ENCODE data around the gene GAREM2. TPM values are rescaled to one million over a fixed set of nuclear protein-coding genes. Genes with fewer than 3 reads are reported as not detected.

Gene GAREM2
- polyA plus RNA-seq, 2 of the 4 experiments (the other 2 are of a cell fraction): 5.1 to 5.9 TPM

- 15% methylated on average over 11 of the region's 11 CpGs for whole genome bisulfite sequencing (ENCODE audit: missing lambda C conversion rate)
- Histone ChIP-seq H3K4me3 (no peak overlapping the region), H3K9me3 (no peaks in the 10 kb centered on the region), H3K27ac (peak overlapping the region; percentile 64 to 76), H3K4me2 (peak overlapping the region; percentile 51), H3K4me1 (peaks cover 25% of the 10 kb centered on the region)
- FAIRE-seq (no peak), ATAC-seq (peak; percentile 57 to 61; a peak in 5 of 6 replicates), DNase-seq (ENCODE audit: low read depth in 1 of 2, low spot score in 1 of 2) (peak; percentile 77 to 79)
- POLR2A ChIA-PET: no interaction called here
- TF ChIP-seq CEBPB (IDR thresholded peaks at IDR 0.05): peak in 1 of 2 experiments; percentile 28; a peak in 1 of 4 replicates
- no peak for TF ChIP-seq USF2 (IDR thresholded peaks at IDR 0.05)
- TF ChIP-seq PHF8 (IDR thresholded peaks at IDR 0.05; ENCODE audit: borderline replicate concordance, low read depth): no peak
- peak; percentile 98 for TF ChIP-seq SMC3 (IDR thresholded peaks at IDR 0.05)
- TF ChIP-seq EP300 (IDR thresholded peaks at IDR 0.05): no peak
- no peak for TF ChIP-seq TP53 (CRISPR knock-in tag; IDR thresholded peaks at IDR 0.05)
- TF ChIP-seq HOXA7 (CRISPR knock-in tag; IDR thresholded peaks at IDR 0.05): no peak
- TF ChIP-seq ZC3H11A (IDR thresholded peaks at IDR 0.05): no peak
- TF ChIP-seq MAX (IDR thresholded peaks at IDR 0.05): 0 out of 2 replicates have a peak, but pooled peaks have one; percentile 32
- TF ChIP-seq REST (IDR thresholded peaks at IDR 0.05): no peak
- no peak for TF ChIP-seq NFE2L2 (conservative IDR thresholded peaks at IDR 0.05; ENCODE audit: low read length)
- TF ChIP-seq FOSL2 (IDR thresholded peaks at IDR 0.05): no peak
- TF ChIP-seq FOSL2 (CRISPR knock-in tag; IDR thresholded peaks at IDR 0.05): 0 out of 2 replicates have a peak, but pooled peaks have one; percentile 16
- peak; percentile 98 for TF ChIP-seq CTCF (IDR thresholded peaks at IDR 0.05)
- no peak for TF ChIP-seq RCOR1 (IDR thresholded peaks at IDR 0.05; ENCODE audit: low read depth, low read length)
- no peak for TF ChIP-seq FOSB (CRISPR knock-in tag; IDR thresholded peaks at IDR 0.05)
- TF ChIP-seq CHD2 (IDR thresholded peaks at IDR 0.05; ENCODE audit: low read length, partially characterized antibody): no peak
- no peak for TF ChIP-seq MAFK (IDR thresholded peaks at IDR 0.05; ENCODE audit: partially characterized antibody)
- no peak for TF ChIP-seq KDM5A (IDR thresholded peaks at IDR 0.05)
- no peak for TF ChIP-seq FOXS1 (CRISPR knock-in tag; IDR thresholded peaks at IDR 0.05)
- TF ChIP-seq RAD21 (conservative IDR thresholded peaks at IDR 0.05 in 1 of 2, IDR thresholded peaks at IDR 0.05 in 1 of 2): peak; percentile 98 to 99
- TF ChIP-seq NPAS2 (CRISPR knock-in tag; IDR thresholded peaks at IDR 0.05; ENCODE audit: borderline replicate concordance): no peak
- TF ChIP-seq RNF2 (IDR thresholded peaks at IDR 0.05; ENCODE audit: borderline replicate concordance, low read depth): no peak
- no peak for TF ChIP-seq RFX5 (IDR thresholded peaks at IDR 0.05)
- no peak for TF ChIP-seq CBX8 (IDR thresholded peaks at IDR 0.05)
- no peak for TF ChIP-seq ZSCAN20 (CRISPR knock-in tag; IDR thresholded peaks at IDR 0.05)
- no peak for TF ChIP-seq E2F6 (IDR thresholded peaks at IDR 0.05; ENCODE audit: borderline replicate concordance, low read depth)
- no peak for TF ChIP-seq NR3C1 (IDR thresholded peaks at IDR 0.05)
- TF ChIP-seq HOXB13 (CRISPR knock-in tag; IDR thresholded peaks at IDR 0.05; ENCODE audit: low read depth): no peak
- TF ChIP-seq ESRRA (IDR thresholded peaks at IDR 0.05; ENCODE audit: borderline replicate concordance, low read length): no peak
- CTCF ChIA-PET: interaction anchor here (0.6 to 13.5 kb wide), 78 partner anchors 8 to 527 kb away, joined by 3 to 280 read pairs (median 4); partner anchors contain the start of genes KIF3C and RAB10
These were observed 27.8 kb upstream of the GAREM2 start for GRCh38 chr2:26144953-26145680.

Data from A549 (cell line).